Left lung (tissue), 10 donors: Measurements from ENCODE around the gene CHCHD3. TPM values are rescaled to one million over a fixed set of nuclear protein-coding genes. Genes with fewer than 3 reads are reported as not detected.
A peak's percentile ranks its signal among the peaks of the same experiment; 100 is the strongest.

ENCODE experiments used
- ATAC-seq: fragments of 200-7000 bp; cut with Tn5 transposase; one replicate; pipeline ENCODE4 v1.9.1; 2020; ENCODE audit warnings: moderate library complexity
- DNase-seq, 4 donors: peaks; one replicate each; pipeline ENCODE4 v3.0.0-alpha.2; 2013 to 2020
- H3K27ac ChIP-seq, 2 donors: fragments of 200-600 bp; sonication (generic) in 1 of 2; one replicate each; pipeline versions ENCODE4 v1.5.0 to v1.8.0; 2020 to 2021
- H3K27me3 ChIP-seq, 2 donors: fragments of 200-600 bp; sonication (generic) in 1 of 2; one replicate each; pipeline versions ENCODE4 v1.5.0 to v1.8.0; 2020 to 2021
- H3K36me3 ChIP-seq, 2 donors: fragments of 200-600 bp; sonication (generic) in 1 of 2; one replicate each; pipeline versions ENCODE4 v1.5.0 to v1.8.0; 2020 to 2021
- H3K4me1 ChIP-seq, 2 donors: fragments of 200-600 bp; one replicate each; pipeline ENCODE4 v1.8.0; 2021
- H3K4me3 ChIP-seq, 2 donors: fragments of 200-600 bp; sonication (generic) in 1 of 2; one replicate each; pipeline versions ENCODE4 v1.5.0 to v1.8.0; 2020 to 2021; ENCODE audit warnings: mild to moderate bottlenecking in 1 of 2
- H3K9me3 ChIP-seq, 2 donors: fragments of 200-600 bp; sonication (generic) in 1 of 2; one replicate each; pipeline versions ENCODE4 v1.5.0 to v1.8.0; 2020 to 2021
- intact Hi-C, 2 donors: fragments of 100-400 bp; cut with DNase I; formaldehyde crosslinking; loops; one replicate each; pipeline versions ENCODE4 v1.11.2 to v1.14.2; 2022
- polyA plus RNA-seq, 6 donors: library from polyadenylated mRNA; unstranded; fragments of 120-200 nt; gene quantifications; one replicate each; pipeline ENCODE4 v1.2.1, GENCODE V29; 2013; ENCODE audit not compliant: insufficient read length in 6 of 6
- total RNA-seq, 2 donors: library from RNA; stranded (reverse); fragmentation: NEBNext Ultra II Directional; extraction: Animal tissue kit (Norgen Biotek cat#: 25700); gene quantifications; one replicate each; pipeline ENCODE4 v1.2.1, GENCODE V29; 2021
- TF ChIP-seq, protein P1 (sequence below), 2 donors: fragments of 200-600 bp; sonication (generic) in 1 of 2; IDR thresholded peaks; one replicate each; pipeline versions ENCODE4 v1.5.0 to v1.8.0; 2021; ENCODE audit warnings: antibody characterized with exemption in 2 of 2
- donor health status: DM: no; HTN: yes; CAD: no.
- donor health status: DM: no; HTN: no; CAD: no.

Gene CHCHD3
- total and polyA plus RNA-seq, 8 donors = 45.4 to 58.9 (median 54.5) TPM

DNA sequence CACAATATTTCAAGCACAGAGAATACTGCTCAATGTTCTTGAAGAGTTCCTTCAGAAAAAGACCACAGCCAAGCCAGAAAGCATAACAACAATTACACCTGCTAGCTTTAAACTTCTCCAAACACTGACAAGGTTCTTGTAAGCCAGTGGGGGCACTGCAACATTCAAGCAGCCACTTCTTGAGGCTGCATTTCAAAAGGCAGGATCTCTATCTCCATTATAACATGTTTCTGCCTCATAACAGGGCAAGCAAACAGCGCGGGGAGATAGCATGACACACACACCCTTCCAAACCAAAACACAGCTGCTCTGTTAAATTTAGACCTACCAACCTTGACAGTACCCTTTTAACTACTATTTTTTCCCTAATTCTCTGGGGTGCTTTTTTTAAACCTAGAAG is 30.8 kb downstream of the CHCHD3 start:
- no peaks in the 10 kb centered on the region for H3K36me3 ChIP-seq
- peaks cover 3 to 4% of the 10 kb centered on the region in 2 donors for H3K4me1 ChIP-seq
- DNase-seq (peak in 1 of 4 donors; percentile 11), ATAC-seq (peak; percentile 53)
- H3K27ac ChIP-seq = no peak overlapping the region
- intact Hi-C loops = no loop called here
- TF ChIP-seq, protein P1, sequence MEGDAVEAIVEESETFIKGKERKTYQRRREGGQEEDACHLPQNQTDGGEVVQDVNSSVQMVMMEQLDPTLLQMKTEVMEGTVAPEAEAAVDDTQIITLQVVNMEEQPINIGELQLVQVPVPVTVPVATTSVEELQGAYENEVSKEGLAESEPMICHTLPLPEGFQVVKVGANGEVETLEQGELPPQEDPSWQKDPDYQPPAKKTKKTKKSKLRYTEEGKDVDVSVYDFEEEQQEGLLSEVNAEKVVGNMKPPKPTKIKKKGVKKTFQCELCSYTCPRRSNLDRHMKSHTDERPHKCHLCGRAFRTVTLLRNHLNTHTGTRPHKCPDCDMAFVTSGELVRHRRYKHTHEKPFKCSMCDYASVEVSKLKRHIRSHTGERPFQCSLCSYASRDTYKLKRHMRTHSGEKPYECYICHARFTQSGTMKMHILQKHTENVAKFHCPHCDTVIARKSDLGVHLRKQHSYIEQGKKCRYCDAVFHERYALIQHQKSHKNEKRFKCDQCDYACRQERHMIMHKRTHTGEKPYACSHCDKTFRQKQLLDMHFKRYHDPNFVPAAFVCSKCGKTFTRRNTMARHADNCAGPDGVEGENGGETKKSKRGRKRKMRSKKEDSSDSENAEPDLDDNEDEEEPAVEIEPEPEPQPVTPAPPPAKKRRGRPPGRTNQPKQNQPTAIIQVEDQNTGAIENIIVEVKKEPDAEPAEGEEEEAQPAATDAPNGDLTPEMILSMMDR (IDR thresholded peaks at IDR 0.05) = peak in 1 of 2 donors; percentile 12
- H3K27me3 ChIP-seq = no peaks in the 10 kb centered on the region
- H3K9me3 ChIP-seq = no peaks in the 10 kb centered on the region
- H3K4me3 ChIP-seq = no peak overlapping the region

DNA sequence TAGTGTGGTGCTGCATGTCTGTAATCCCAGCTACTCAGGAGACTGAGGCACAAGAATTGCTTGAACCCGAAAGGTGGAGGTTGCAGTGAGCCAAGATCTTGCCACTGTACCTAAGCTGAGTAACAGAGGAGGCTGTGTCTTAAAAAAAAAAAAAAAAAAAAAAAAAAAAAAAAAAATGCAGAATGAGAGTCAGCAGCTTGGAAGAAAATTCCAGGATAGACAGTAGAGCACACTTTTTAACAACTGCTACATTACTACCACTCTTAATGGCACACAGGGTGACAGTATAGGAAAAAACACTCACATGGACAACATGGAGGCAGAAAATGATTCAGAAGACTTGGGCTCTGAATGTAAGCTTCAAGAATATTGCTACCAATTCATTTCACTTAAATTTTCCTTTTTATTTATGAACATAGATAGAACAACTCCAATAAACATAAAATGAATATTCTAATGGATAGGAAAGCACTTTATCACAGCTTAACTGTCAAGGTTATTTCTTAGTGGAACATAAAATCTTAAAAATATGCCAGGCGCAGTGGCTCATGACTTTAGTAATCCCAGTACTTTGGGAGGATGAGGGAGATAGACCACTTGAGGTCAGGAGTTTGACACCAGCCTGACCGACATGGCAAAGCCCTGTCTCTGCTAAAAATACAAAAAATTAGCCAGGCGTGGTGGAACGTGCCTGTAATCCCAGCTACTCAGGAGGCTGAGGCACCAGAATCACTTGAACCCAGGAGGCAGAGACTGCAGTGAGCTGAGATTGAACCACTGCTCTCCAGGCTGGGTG is 31.5 kb downstream of the CHCHD3 start:
- Histone ChIP-seq H3K4me3 (no peak overlapping the region), H3K4me1 (peaks cover 3 to 4% of the 10 kb centered on the region in 2 donors), H3K27me3 (no peaks in the 10 kb centered on the region), H3K9me3 (no peaks in the 10 kb centered on the region), H3K27ac (no peak overlapping the region), H3K36me3 (no peaks in the 10 kb centered on the region)
- ATAC-seq (no peak), DNase-seq (no peak)
- TF ChIP-seq, protein P1 (IDR thresholded peaks at IDR 0.05) = no peak
- intact Hi-C loops = no loop called here

DNA sequence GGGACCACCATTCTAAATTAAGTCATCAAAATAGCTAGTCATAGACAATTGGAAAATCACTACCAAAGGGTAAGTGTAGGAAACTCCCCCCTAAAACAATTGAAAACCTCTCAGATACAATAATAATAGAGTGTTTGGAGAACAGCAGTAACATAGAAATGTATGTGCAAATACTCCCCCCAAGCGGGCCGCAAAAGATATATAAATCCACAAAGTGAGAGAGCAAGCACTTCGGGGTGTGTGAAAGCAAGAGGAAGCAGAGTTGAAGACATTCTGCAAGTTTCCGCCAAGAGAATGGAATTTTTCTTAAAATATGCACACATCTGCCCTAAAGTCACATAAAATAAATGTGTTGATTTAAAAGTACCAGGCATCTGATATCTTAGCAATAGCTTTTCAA is 33.3 kb downstream of the CHCHD3 start:
- peaks cover under 1 to 4% of the 10 kb centered on the region in 2 donors for H3K4me1 ChIP-seq
- no peak overlapping the region for H3K27ac ChIP-seq
- no peaks in the 10 kb centered on the region for H3K9me3 ChIP-seq
- no peaks in the 10 kb centered on the region for H3K27me3 ChIP-seq
- intact Hi-C loops = no loop called here
- ATAC-seq = no peak
- H3K36me3 ChIP-seq = no peaks in the 10 kb centered on the region
- DNase-seq = no peak
- H3K4me3 ChIP-seq = no peak overlapping the region
- TF ChIP-seq, protein P1 (IDR thresholded peaks at IDR 0.05) = no peak

DNA sequence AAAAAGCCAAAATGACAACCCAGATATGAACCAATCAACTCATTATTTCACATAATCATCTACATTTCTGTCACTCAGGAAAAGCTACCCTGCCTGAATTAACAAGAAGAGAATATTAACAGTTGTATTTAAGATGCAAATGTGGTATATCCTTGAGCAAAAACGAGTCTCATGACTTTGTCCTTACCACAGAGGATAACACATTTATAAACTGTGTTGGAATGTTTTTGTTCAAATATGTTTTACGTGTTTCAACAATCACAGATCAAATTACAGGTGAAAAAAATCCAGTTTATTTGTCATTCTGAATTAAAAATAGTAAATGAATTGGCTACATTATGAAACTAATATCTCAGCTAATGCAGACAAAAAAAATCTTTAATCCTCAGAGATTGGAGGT is 34.6 kb downstream of the CHCHD3 start:
- DNase-seq = no peak
- no peak for ATAC-seq
- Histone ChIP-seq H3K27me3 (no peaks in the 10 kb centered on the region), H3K4me3 (no peak overlapping the region), H3K4me1 (peaks cover 0 to 4% of the 10 kb centered on the region in 2 donors), H3K9me3 (no peaks in the 10 kb centered on the region), H3K27ac (no peak overlapping the region), H3K36me3 (no peaks in the 10 kb centered on the region)
- TF ChIP-seq, protein P1 (IDR thresholded peaks at IDR 0.05) = no peak
- intact Hi-C loops = no loop called here

DNA sequence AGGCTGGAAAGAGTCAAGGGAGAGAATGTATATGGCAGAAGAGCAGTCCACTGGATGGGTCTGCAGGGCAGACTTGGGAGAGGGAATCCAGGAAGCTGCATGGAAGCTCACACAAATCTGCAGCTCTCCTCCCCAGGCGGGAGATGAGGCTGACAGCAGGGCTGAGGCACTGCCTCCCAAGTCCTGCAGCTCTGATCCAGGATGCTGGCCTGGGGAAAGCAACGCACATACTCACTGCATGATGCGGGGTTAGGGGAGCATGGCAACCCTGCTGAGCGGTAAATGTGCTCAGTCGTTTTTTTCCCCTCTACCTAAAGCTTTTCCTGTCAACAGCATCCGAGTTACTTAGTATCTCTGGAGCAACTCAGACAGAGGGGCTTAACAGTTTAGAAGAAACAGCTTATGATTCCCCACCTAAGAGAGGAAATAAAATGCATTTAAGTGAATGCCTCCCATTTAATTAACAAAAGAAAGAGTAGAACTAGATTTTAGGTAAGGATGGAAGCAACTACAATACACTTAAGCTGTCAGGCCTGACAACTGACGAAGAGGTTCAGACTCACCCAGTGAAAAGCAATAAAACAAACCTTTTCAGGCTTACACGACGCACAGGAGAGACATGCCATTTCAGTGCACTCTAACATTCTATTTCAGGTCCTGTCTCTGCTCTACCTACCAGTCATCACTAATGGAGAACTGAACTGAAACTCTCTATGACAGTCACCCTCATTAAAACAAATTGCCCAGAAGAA is 37.0 kb downstream of the CHCHD3 start:
- H3K4me1 ChIP-seq = no peaks in the 10 kb centered on the region
- H3K36me3 ChIP-seq = no peaks in the 10 kb centered on the region
- H3K9me3 ChIP-seq = no peaks in the 10 kb centered on the region
- TF ChIP-seq, protein P1 (IDR thresholded peaks at IDR 0.05) = no peak
- intact Hi-C loops = no loop called here
- H3K4me3 ChIP-seq = no peak overlapping the region
- DNase-seq (no peak), ATAC-seq (no peak)
- H3K27ac ChIP-seq = no peak overlapping the region
- H3K27me3 ChIP-seq = no peaks in the 10 kb centered on the region
